ENCODE data around the gene APBB1IP. TPM values are rescaled to one million over a fixed set of nuclear protein-coding genes. Genes with fewer than 3 reads are reported as not detected.
A peak's percentile ranks its signal among the peaks of the same experiment; 100 is the strongest.

Gene APBB1IP
- total and polyA plus RNA-seq, 4 donors, result 5.4 to 33.5 (median 19.1) TPM

- Histone ChIP-seq H3K27ac (ENCODE audit: low read depth in 1 of 2, low read length in 1 of 2) (no peak overlapping the region), H3K4me3 (no peak overlapping the region), H3K9ac (ENCODE audit: insufficient read depth in 1 of 2, low read length in 2 of 2) (no peak overlapping the region), H3K9me3 (ENCODE audit: control insufficient read depth in 4 of 4, insufficient read depth in 3 of 4, low read length in 3 of 4) (peaks cover 0 to 3% (median 0%) of the 10 kb centered on the region in 4 donors), H3K27me3 (ENCODE audit: control insufficient read depth in 3 of 3, insufficient read depth in 3 of 3, low read length in 2 of 3) (no peaks in the 10 kb centered on the region), H3K4me1 (ENCODE audit: control insufficient read depth in 5 of 5, insufficient read depth in 5 of 5, low read length in 5 of 5) (peaks cover 0 to 4% (median 2%) of the 10 kb centered on the region in 5 donors), H3K36me3 (ENCODE audit: control insufficient read depth in 4 of 4, insufficient read depth in 4 of 4, low read length in 4 of 4) (no peaks in the 10 kb centered on the region)
- 25 to 54% methylated on average over 8 of the region's 8 CpGs for WGBS, 2 donors
- DNase-seq (no peak), ATAC-seq (ENCODE audit: insufficient read depth, low FRiP score) (peak; percentile 21)
- no peak for TF ChIP-seq CTCF (IDR thresholded peaks at IDR 0.05; ENCODE audit: control extremely low read depth, extremely low read depth)
Observed at GRCh38 chr10:26481914-26482550, 43.9 kb downstream of the APBB1IP start.

GRCh38 chr10:26483554-26483953 is 45.4 kb downstream of the APBB1IP start:
- H3K4me3 ChIP-seq, result no peak overlapping the region
- WGBS, 2 donors, result 77% methylated on average over 2 of the region's 2 CpGs
- no peak overlapping the region for H3K27ac ChIP-seq (ENCODE audit: low read depth in 1 of 2, low read length in 1 of 2)
- no peak for TF ChIP-seq CTCF (IDR thresholded peaks at IDR 0.05; ENCODE audit: control extremely low read depth, extremely low read depth)
- peaks cover 0 to 3% (median 0%) of the 10 kb centered on the region in 4 donors for H3K9me3 ChIP-seq (ENCODE audit: control insufficient read depth in 4 of 4, insufficient read depth in 3 of 4, low read length in 3 of 4)
- ATAC-seq (ENCODE audit: insufficient read depth, low FRiP score), result no peak
- H3K9ac ChIP-seq (ENCODE audit: insufficient read depth in 1 of 2, low read length in 2 of 2), result no peak overlapping the region
- H3K27me3 ChIP-seq (ENCODE audit: control insufficient read depth in 3 of 3, insufficient read depth in 3 of 3, low read length in 2 of 3), result no peaks in the 10 kb centered on the region
- DNase-seq, result no peak
- no peaks in the 10 kb centered on the region for H3K36me3 ChIP-seq (ENCODE audit: control insufficient read depth in 4 of 4, insufficient read depth in 4 of 4, low read length in 4 of 4)
- H3K4me1 ChIP-seq (ENCODE audit: control insufficient read depth in 5 of 5, insufficient read depth in 5 of 5, low read length in 5 of 5), result peaks cover 0 to 4% (median 2%) of the 10 kb centered on the region in 5 donors

DNA sequence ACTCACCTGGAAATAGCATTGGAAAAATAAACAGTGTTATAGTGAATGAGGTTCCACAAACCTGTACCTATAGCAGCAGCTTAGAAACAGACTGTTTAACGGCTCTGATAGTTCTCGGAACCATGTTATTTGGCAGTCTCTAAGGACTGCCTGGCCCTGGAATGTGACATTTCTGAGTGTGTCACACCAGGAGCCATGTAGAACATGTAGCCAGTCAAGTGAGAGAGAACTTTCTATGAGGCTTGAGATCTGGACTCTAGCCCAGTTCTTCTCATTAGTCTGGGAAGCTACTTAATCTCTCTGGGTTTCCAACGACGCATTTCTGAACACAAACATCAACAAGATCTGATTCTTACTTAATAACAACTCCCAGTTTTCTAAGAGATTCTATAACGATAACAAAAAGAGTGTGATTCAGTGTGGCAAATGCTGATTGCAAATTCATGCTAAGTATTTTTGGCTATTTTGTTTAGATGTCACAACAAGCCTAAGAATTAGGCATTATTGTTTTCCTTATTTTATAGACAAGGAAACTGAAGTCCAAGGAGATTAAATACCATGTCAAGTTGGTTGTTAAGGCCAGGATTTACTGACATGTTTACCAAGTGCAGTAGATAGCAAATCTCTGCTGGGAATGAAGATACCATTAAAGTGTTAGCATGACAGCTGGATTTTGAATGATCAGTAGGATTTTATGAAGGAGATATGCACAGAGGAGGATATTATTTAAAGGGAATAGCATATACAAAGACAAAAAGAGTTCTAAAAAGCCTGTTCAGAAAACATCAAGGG is 47.2 kb downstream of the APBB1IP start:
- DNase-seq (peak; percentile 56 to 77 (median 70)), ATAC-seq (ENCODE audit: insufficient read depth, low FRiP score) (peak; percentile 32)
- no peak overlapping the region for H3K4me3 ChIP-seq
- 51 to 67% methylated on average over 5 of the region's 5 CpGs for WGBS, 2 donors
- H3K4me1 ChIP-seq (ENCODE audit: control insufficient read depth in 5 of 5, insufficient read depth in 5 of 5, low read length in 5 of 5), result peaks cover 0 to 4% (median 0%) of the 10 kb centered on the region in 5 donors
- no peak overlapping the region for H3K27ac ChIP-seq (ENCODE audit: low read depth in 1 of 2, low read length in 1 of 2)
- no peaks in the 10 kb centered on the region for H3K27me3 ChIP-seq (ENCODE audit: control insufficient read depth in 3 of 3, insufficient read depth in 3 of 3, low read length in 2 of 3)
- no peaks in the 10 kb centered on the region for H3K36me3 ChIP-seq (ENCODE audit: control insufficient read depth in 4 of 4, insufficient read depth in 4 of 4, low read length in 4 of 4)
- no peak for TF ChIP-seq CTCF (IDR thresholded peaks at IDR 0.05; ENCODE audit: control extremely low read depth, extremely low read depth)
- no peaks in the 10 kb centered on the region for H3K9me3 ChIP-seq (ENCODE audit: control insufficient read depth in 4 of 4, insufficient read depth in 3 of 4, low read length in 3 of 4)
- H3K9ac ChIP-seq (ENCODE audit: insufficient read depth in 1 of 2, low read length in 2 of 2), result no peak overlapping the region
